Measurements from ENCODE around the gene NT5M. TPM values are rescaled to one million over a fixed set of nuclear protein-coding genes. Genes with fewer than 3 reads are reported as not detected.
A peak's percentile ranks its signal among the peaks of the same experiment; 100 is the strongest.
"Not testable (repeated sequence)": the region's sequence is repeated elsewhere in the genome, so short reads cannot be mapped to it uniquely, and the experiment has no call there.

Gene NT5M
- total RNA-seq, 1 donor from 2014 or later: 5.8 TPM

GRCh38 chr17:17295141-17295540, 8.0 kb upstream of the NT5M start:
- Mint-ChIP-seq H3K4me1 (ENCODE audit: unreplicated experiment) (peaks cover 6% of the 10 kb centered on the region), H3K4me3 (ENCODE audit: unreplicated experiment) (no peak overlapping the region), H3K9me3 (ENCODE audit: unreplicated experiment) (no peaks in the 10 kb centered on the region), H3K27ac (ENCODE audit: unreplicated experiment) (no peak overlapping the region), H3K27me3 (ENCODE audit: unreplicated experiment) (peaks cover 3% of the 10 kb centered on the region), H3K36me3 (ENCODE audit: low read depth, unreplicated experiment) (no peaks in the 10 kb centered on the region)
- DNase-seq (ENCODE audit: low spot score): no peak
- no peak for TF ChIP-seq CTCF (IDR thresholded peaks at IDR 0.05; ENCODE audit: unreplicated experiment)

DNA sequence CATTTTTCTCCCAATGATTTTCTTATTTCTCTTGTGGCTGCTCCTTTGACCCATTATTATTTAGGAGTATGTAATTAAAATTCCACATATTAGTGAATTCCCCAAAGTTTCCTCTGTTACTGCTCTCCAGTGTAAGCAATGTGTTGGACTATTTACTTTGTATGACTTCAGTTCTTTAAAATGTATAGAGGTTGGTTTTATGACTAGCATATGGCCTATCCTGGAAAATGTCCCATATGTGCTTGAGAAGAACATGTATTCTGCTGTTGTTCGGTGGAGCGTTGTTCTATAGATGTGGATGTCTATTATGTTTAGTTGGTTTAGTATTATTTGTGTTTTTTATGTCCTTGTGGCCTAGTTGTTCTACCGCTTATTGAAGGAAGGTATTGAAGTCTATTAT, 6.0 kb upstream of the NT5M start:
- Mint-ChIP-seq H3K4me1 (ENCODE audit: unreplicated experiment) (peaks cover 5% of the 10 kb centered on the region), H3K4me3 (ENCODE audit: unreplicated experiment) (no peak overlapping the region), H3K9me3 (ENCODE audit: unreplicated experiment) (no peaks in the 10 kb centered on the region), H3K36me3 (ENCODE audit: low read depth, unreplicated experiment) (no peaks in the 10 kb centered on the region), H3K27me3 (ENCODE audit: unreplicated experiment) (peaks cover 2% of the 10 kb centered on the region), H3K27ac (ENCODE audit: unreplicated experiment) (no peak overlapping the region)
- no peak for DNase-seq (ENCODE audit: low spot score)
- TF ChIP-seq CTCF (IDR thresholded peaks at IDR 0.05; ENCODE audit: unreplicated experiment): no peak

GRCh38 chr17:17298108-17298507, 5.1 kb upstream of the NT5M start:
- Mint-ChIP-seq H3K27me3 (ENCODE audit: unreplicated experiment) (peaks cover 2% of the 10 kb centered on the region), H3K9me3 (ENCODE audit: unreplicated experiment) (no peaks in the 10 kb centered on the region), H3K4me3 (ENCODE audit: unreplicated experiment) (no peak overlapping the region), H3K36me3 (ENCODE audit: low read depth, unreplicated experiment) (no peaks in the 10 kb centered on the region), H3K4me1 (ENCODE audit: unreplicated experiment) (peaks cover 8% of the 10 kb centered on the region), H3K27ac (ENCODE audit: unreplicated experiment) (no peak overlapping the region)
- no peak for DNase-seq (ENCODE audit: low spot score)
- no peak for TF ChIP-seq CTCF (IDR thresholded peaks at IDR 0.05; ENCODE audit: unreplicated experiment)

DNA sequence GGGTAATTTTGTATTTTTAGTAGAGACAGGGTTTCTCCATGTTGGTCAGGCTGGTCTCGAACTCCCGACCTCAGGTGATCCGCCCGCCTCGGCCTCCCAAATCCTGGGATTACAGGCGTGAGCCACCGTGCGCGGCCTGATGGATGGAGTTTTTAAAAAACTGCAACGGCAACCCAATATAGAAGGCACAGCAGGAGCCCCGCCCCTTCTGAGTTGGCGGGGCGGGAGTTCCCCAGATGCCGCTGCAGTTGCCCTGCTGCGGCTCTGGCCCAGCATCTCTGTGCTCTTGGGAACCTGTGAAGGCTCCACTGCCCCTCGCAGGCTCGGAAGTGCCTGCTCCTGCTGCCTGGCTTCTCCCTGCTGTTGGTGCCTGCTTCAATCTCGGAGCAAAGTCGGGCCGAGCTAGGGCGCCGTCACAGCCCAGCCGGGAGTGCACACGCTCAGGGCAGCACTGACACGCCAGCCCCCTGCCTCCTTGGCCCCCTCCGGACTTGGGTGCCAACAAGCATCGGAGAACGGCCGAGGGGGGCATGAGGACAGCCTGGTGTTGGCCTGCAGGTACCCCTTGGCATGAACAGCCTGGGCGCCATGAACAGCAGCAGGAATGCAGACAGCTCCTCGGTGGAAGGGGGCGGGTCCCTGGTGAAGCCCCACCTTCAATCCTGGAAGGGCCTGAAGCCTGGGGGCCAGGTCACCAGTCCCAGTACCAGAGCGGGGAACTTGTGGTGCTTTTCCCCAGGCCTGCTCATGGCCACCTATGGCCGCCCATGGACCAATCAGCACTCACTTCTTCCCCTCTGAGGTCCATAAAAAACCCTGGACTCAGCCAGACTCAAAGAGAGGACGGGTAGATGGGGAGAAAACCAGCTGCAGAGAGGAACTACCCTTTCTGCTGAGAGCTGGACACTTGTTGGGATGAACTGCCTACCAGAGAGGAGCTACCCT, 2.3 kb upstream of the NT5M start:
- Mint-ChIP-seq H3K36me3 (ENCODE audit: low read depth, unreplicated experiment) (no peaks in the 10 kb centered on the region), H3K27me3 (ENCODE audit: unreplicated experiment) (peaks cover 2% of the 10 kb centered on the region), H3K27ac (ENCODE audit: unreplicated experiment) (no peak overlapping the region), H3K9me3 (ENCODE audit: unreplicated experiment) (no peaks in the 10 kb centered on the region), H3K4me1 (ENCODE audit: unreplicated experiment) (peaks cover 19% of the 10 kb centered on the region), H3K4me3 (ENCODE audit: unreplicated experiment) (peak overlapping the region; percentile 76)
- no peak for TF ChIP-seq CTCF (IDR thresholded peaks at IDR 0.05; ENCODE audit: unreplicated experiment)
- peak; percentile 75 for DNase-seq (ENCODE audit: low spot score)

DNA sequence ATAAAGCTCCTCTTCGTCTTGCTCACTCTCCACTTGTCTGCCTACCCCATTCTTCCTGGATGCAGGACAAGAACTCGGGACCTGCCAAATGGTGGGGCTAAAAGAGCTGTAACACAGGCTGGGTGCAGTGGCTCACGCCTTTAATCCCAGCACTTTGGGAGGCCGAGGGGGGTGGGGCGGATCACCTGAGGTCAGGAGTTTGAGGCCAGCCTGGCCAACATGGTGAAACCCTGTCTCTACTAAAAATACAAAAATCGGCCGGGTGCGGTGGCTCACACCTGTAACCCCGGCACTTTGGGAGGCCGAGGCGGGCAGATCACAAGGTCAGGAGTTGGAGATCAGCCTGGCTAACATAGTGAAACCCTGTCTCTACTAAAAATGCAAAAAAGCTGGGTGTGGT, 1.5 kb upstream of the NT5M start:
- not testable (repeated sequence) for H3K27ac Mint-ChIP-seq (ENCODE audit: unreplicated experiment); H3K36me3 Mint-ChIP-seq (ENCODE audit: low read depth, unreplicated experiment); H3K9me3 Mint-ChIP-seq (ENCODE audit: unreplicated experiment); DNase-seq (ENCODE audit: low spot score); H3K27me3 Mint-ChIP-seq (ENCODE audit: unreplicated experiment)
- peak overlapping the region; percentile 76 for H3K4me3 Mint-ChIP-seq (ENCODE audit: unreplicated experiment)
- H3K4me1 Mint-ChIP-seq (ENCODE audit: unreplicated experiment): peaks cover 20% of the 10 kb centered on the region

Measured in endothelial cell (in vitro differentiated cells).